ENCODE data around the gene CELSR3. TPM values are rescaled to one million over a fixed set of nuclear protein-coding genes. Genes with fewer than 3 reads are reported as not detected.

CELSR3 gene
- total RNA-seq, 1 experiment from 2014 or later = 24.9 TPM

- no peak for TF ChIP-seq CTCF (IDR thresholded peaks at IDR 0.05; ENCODE audit: unreplicated experiment)
Measured at GRCh38 chr3:48656841-48657281, 5.8 kb downstream of the CELSR3 start.

GRCh38 chr3:48656061-48656840 lies 6.4 kb downstream of the CELSR3 start:
- Mint-ChIP-seq H3K27ac (ENCODE audit: unreplicated experiment) (no peak overlapping the region), H3K36me3 (ENCODE audit: insufficient read depth, unreplicated experiment) (peaks cover 54% of the 10 kb centered on the region), H3K9me3 (ENCODE audit: low read depth, unreplicated experiment) (no peaks in the 10 kb centered on the region), H3K4me1 (ENCODE audit: low read depth, unreplicated experiment) (peaks cover 12% of the 10 kb centered on the region), H3K27me3 (ENCODE audit: unreplicated experiment) (no peaks in the 10 kb centered on the region), H3K4me3 (ENCODE audit: low read depth, unreplicated experiment) (no peak overlapping the region)
- CTCF ChIA-PET = no interaction called here
- TF ChIP-seq CTCF (IDR thresholded peaks at IDR 0.05; ENCODE audit: unreplicated experiment) = no peak
- no peak for DNase-seq
- BruUV-seq (replicated peaks) = no TSS peak
- intact Hi-C loops (cut with micrococcal nuclease; ENCODE audit: unreplicated experiment) = no loop called here

More at GRCh38 chr3:48656841-48657281, 5.8 kb downstream of the CELSR3 start:
- Mint-ChIP-seq H3K4me3 (ENCODE audit: low read depth, unreplicated experiment) (no peak overlapping the region), H3K4me1 (ENCODE audit: low read depth, unreplicated experiment) (peaks cover 12% of the 10 kb centered on the region), H3K36me3 (ENCODE audit: insufficient read depth, unreplicated experiment) (peaks cover 59% of the 10 kb centered on the region), H3K27ac (ENCODE audit: unreplicated experiment) (no peak overlapping the region), H3K9me3 (ENCODE audit: low read depth, unreplicated experiment) (no peaks in the 10 kb centered on the region), H3K27me3 (ENCODE audit: unreplicated experiment) (no peaks in the 10 kb centered on the region)
- BruUV-seq (replicated peaks) = no TSS peak
- CTCF ChIA-PET = interaction anchor here (0.6 kb wide), 1 partner anchor 34 kb away, joined by 3 read pairs; no protein-coding TSS in a partner anchor
- DNase-seq = no peak
- intact Hi-C loops (cut with micrococcal nuclease; ENCODE audit: unreplicated experiment) = no loop called here

GRCh38 chr3:48655606-48656005 lies 7.1 kb downstream of the CELSR3 start:
- DNase-seq = no peak
- H3K4me3 Mint-ChIP-seq (ENCODE audit: low read depth, unreplicated experiment) = no peak overlapping the region
- peaks cover 12% of the 10 kb centered on the region for H3K4me1 Mint-ChIP-seq (ENCODE audit: low read depth, unreplicated experiment)
- no peaks in the 10 kb centered on the region for H3K9me3 Mint-ChIP-seq (ENCODE audit: low read depth, unreplicated experiment)
- no peak for TF ChIP-seq CTCF (IDR thresholded peaks at IDR 0.05; ENCODE audit: unreplicated experiment)
- no TSS peak for BruUV-seq (replicated peaks)
- intact Hi-C loops (cut with micrococcal nuclease; ENCODE audit: unreplicated experiment) = no loop called here
- CTCF ChIA-PET = no interaction called here
- H3K27me3 Mint-ChIP-seq (ENCODE audit: unreplicated experiment) = no peaks in the 10 kb centered on the region
- H3K27ac Mint-ChIP-seq (ENCODE audit: unreplicated experiment) = no peak overlapping the region
- H3K36me3 Mint-ChIP-seq (ENCODE audit: insufficient read depth, unreplicated experiment) = peaks cover 54% of the 10 kb centered on the region

GRCh38 chr3:48655063-48655462 lies 7.6 kb downstream of the CELSR3 start:
- Mint-ChIP-seq H3K27me3 (ENCODE audit: unreplicated experiment) (no peaks in the 10 kb centered on the region), H3K27ac (ENCODE audit: unreplicated experiment) (no peak overlapping the region), H3K4me1 (ENCODE audit: low read depth, unreplicated experiment) (peaks cover 12% of the 10 kb centered on the region), H3K36me3 (ENCODE audit: insufficient read depth, unreplicated experiment) (peaks cover 58% of the 10 kb centered on the region), H3K9me3 (ENCODE audit: low read depth, unreplicated experiment) (no peaks in the 10 kb centered on the region), H3K4me3 (ENCODE audit: low read depth, unreplicated experiment) (no peak overlapping the region)
- TF ChIP-seq CTCF (IDR thresholded peaks at IDR 0.05; ENCODE audit: unreplicated experiment) = no peak
- CTCF ChIA-PET = no interaction called here
- DNase-seq = no peak
- intact Hi-C loops (cut with micrococcal nuclease; ENCODE audit: unreplicated experiment) = no loop called here
- BruUV-seq (replicated peaks) = no TSS peak

Data from Calu3 (cell line).